Measurements from ENCODE around the gene CTF1.

DNA sequence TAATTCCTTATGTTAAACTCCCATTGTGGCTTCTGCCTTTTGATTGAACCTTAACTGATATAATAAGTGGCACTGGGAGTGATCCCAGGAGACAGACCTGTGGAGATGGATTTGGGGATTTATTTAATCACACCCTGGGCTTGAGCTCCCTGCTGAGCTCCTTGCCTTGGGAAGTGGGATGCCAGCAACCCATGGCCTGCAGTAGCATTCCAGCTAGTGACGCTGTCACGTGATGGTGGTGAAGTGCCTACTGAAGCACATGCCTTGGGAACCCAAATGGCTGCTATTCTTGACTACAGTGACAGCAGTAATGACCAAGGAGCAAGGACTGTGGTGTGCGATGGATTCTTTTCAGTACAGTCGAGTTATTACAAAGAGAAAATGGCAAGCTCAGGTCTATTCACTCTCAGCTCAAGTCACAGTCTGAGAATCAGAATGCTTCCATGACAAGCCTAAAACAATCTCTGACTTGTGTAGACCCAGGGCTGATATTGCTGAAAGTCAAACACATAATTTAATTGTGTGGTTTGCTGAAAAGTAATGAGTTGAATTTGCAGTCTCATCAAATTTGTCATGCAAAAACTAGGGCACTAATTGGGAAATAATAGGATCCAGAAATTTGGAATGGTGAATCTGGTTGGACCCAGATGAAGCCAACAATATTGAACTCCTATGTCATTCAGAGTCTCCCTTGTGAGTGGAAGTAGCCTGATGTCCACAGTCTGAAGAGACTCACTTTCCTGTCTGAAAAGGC, 49.6 kb upstream of the CTF1 start:
- TF ChIP-seq CTCF (IDR thresholded peaks at IDR 0.05 in 2 of 3, conservative IDR thresholded peaks at IDR 0.05 in 1 of 3; ENCODE audit: borderline replicate concordance in 1 of 3, insufficient read depth in 1 of 3, low read depth in 2 of 3, low read length in 2 of 3): no peak
- TF ChIP-seq EZH2 (IDR thresholded peaks at IDR 0.05): no peak
- no peak for TF ChIP-seq FOSL1 (IDR thresholded peaks at IDR 0.05; ENCODE audit: low read depth)
- no peak for TF ChIP-seq SP1 (IDR thresholded peaks at IDR 0.05; ENCODE audit: low read depth)
- TF ChIP-seq RAD21 (IDR thresholded peaks at IDR 0.05; ENCODE audit: low read depth): no peak
- TF ChIP-seq POLR2A (IDR thresholded peaks at IDR 0.05; ENCODE audit: borderline replicate concordance, extremely low read depth, insufficient read depth, insufficient read length): no peak

Data from HCT116 (cell line).